ENCODE data around the gene WASF2. TPM values are rescaled to one million over a fixed set of nuclear protein-coding genes. Genes with fewer than 3 reads are reported as not detected.
A peak's percentile ranks its signal among the peaks of the same experiment; 100 is the strongest.

The WASF2 gene
- total and polyA plus RNA-seq, 2 of the 13 experiments (the other 11 are each of a cell fraction or from before 2014, with no cell fraction given): 10.4 to 27.7 TPM

GRCh38 chr1:27504588-27505419 is 14.8 kb upstream of the WASF2 start (continued):
- TF ChIP-seq HNRNPL (IDR thresholded peaks at IDR 0.05; ENCODE audit: low read depth, low read length) (0 out of 2 replicates have a peak, but pooled peaks have one; percentile 52), STAG1 (CRISPR knock-in tag; IDR thresholded peaks at IDR 0.05) (peak; percentile 28), ZNF331 (CRISPR knock-in tag; IDR thresholded peaks at IDR 0.05) (peak; percentile 91), THRA (CRISPR knock-in tag; IDR thresholded peaks at IDR 0.05; ENCODE audit: borderline replicate concordance) (peak; percentile 96), HOXA5 (CRISPR knock-in tag; IDR thresholded peaks at IDR 0.05) (0 out of 2 replicates have a peak, but pooled peaks have one; percentile 42), ZBTB33 (CRISPR knock-in tag; IDR thresholded peaks at IDR 0.05) (peak; percentile 29; the same call in 1 of the 2 replicates), CC2D1A (CRISPR knock-in tag; IDR thresholded peaks at IDR 0.05) (no peak), ZFY (CRISPR knock-in tag; IDR thresholded peaks at IDR 0.05) (peak; percentile 84), ZFP90 (CRISPR knock-in tag; IDR thresholded peaks at IDR 0.05; ENCODE audit: borderline replicate concordance) (0 out of 2 replicates have a peak, but pooled peaks have one; percentile 41), PTBP1 (IDR thresholded peaks at IDR 0.05; ENCODE audit: low read depth, low read length, poor library complexity, severe bottlenecking) (peak; percentile 80), HOXD1 (CRISPR knock-in tag; IDR thresholded peaks at IDR 0.05) (peak; percentile 74; the same call in 1 of the 2 replicates), NFKB2 (CRISPR knock-in tag; IDR thresholded peaks at IDR 0.05; ENCODE audit: borderline replicate concordance) (peak; percentile 52; the same call in 1 of the 2 replicates), ZNF205 (CRISPR knock-in tag; IDR thresholded peaks at IDR 0.05) (0 out of 2 replicates have a peak, but pooled peaks have one; percentile 7), SOX5 (CRISPR knock-in tag; IDR thresholded peaks at IDR 0.05; ENCODE audit: borderline replicate concordance) (peak; percentile 67; the same call in 1 of the 2 replicates), ZNF772 (CRISPR knock-in tag; IDR thresholded peaks at IDR 0.05) (peak; percentile 18; the same call in 1 of the 2 replicates), RARA (CRISPR knock-in tag; IDR thresholded peaks at IDR 0.05) (peak; percentile 93), KLF12 (CRISPR knock-in tag; IDR thresholded peaks at IDR 0.05; ENCODE audit: borderline replicate concordance) (peak; percentile 32; the same call in 1 of the 2 replicates), LCORL (IDR thresholded peaks at IDR 0.05) (no peak), LCORL (CRISPR knock-in tag; IDR thresholded peaks at IDR 0.05) (peak; percentile 92), ZFP37 (CRISPR knock-in tag; IDR thresholded peaks at IDR 0.05; ENCODE audit: borderline replicate concordance) (0 out of 2 replicates have a peak, but pooled peaks have one; percentile 46), PHF8 (CRISPR knock-in tag; IDR thresholded peaks at IDR 0.05) (peak; percentile 64), PRDM15 (CRISPR knock-in tag; IDR thresholded peaks at IDR 0.05) (peak; percentile 55; the same call in 1 of the 2 replicates), MIER2 (CRISPR knock-in tag; IDR thresholded peaks at IDR 0.05) (no peak; the same call in 1 of the 2 replicates), POLR2G (IDR thresholded peaks at IDR 0.05; ENCODE audit: low read depth, low read length) (peak; percentile 54; the same call in 1 of the 2 replicates)
